WTC11 (cell line): Measurements from ENCODE around the gene SLITRK3. TPM values are rescaled to one million over a fixed set of nuclear protein-coding genes. Genes with fewer than 3 reads are reported as not detected.

Source experiments
- ATAC-seq: fragments of 200-7000 bp; cut with Tn5 transposase; 2 replicates; pipeline ENCODE4 v1.10.0; 2021; ENCODE audit warnings: mild to moderate bottlenecking, moderate library complexity
- CTCF ChIA-PET: fragments of 300-600 bp; sonication (Branson Sonifier 250); formaldehyde crosslinking; loops from one replicate; lab custom pipeline; 2021; ENCODE audit warnings: antibody characterized with exemption; lab: Charles Lee
- POLR2A ChIA-PET: fragments of 350-600 bp; sonication (Branson Sonifier 250); formaldehyde crosslinking; loops from one replicate; lab custom pipeline; 2021; ENCODE audit warnings: antibody characterized with exemption; lab: Charles Lee
- DNase-seq: peaks from one replicate; pipeline ENCODE4 v3.0.0; 2021; ENCODE audit warnings: low spot score
- H3K27ac Mint-ChIP-seq: 2 replicates; pipeline ENCODE4 v1.8.0; 2021; ENCODE audit warnings: mixed read lengths
- H3K27me3 Mint-ChIP-seq: 2 replicates; pipeline ENCODE4 v1.8.0; 2021; ENCODE audit warnings: low read depth, mild to moderate bottlenecking, moderate library complexity, mixed read lengths
- H3K36me3 Mint-ChIP-seq: 2 replicates; pipeline ENCODE4 v1.8.0; 2021; ENCODE audit warnings: mixed read lengths
- H3K4me1 Mint-ChIP-seq: 2 replicates; pipeline ENCODE4 v1.8.0; 2022; ENCODE audit warnings: mixed read lengths
- H3K4me3 Mint-ChIP-seq: 2 replicates; pipeline ENCODE4 v1.8.0; 2021; ENCODE audit warnings: mild to moderate bottlenecking, moderate library complexity, mixed read lengths
- H3K9me3 Mint-ChIP-seq: 2 replicates; pipeline ENCODE4 v1.8.0; 2021; ENCODE audit warnings: mixed read lengths
- AR ChIP-seq: fragments of 250-450 bp; sonication (Bioruptor Pico); IDR thresholded peaks from 2 replicates; pipeline ENCODE4 v1.9.0; 2021; ENCODE audit warnings: mild to moderate bottlenecking
- ARID4B ChIP-seq: sonication (generic); formaldehyde crosslinking; IDR thresholded peaks from 2 replicates; pipeline ENCODE4 v1.8.0; 2023; ENCODE audit warnings: missing genetic modification reagents, mild to moderate bottlenecking, borderline replicate concordance
- ATF2 ChIP-seq: sonication (generic); formaldehyde crosslinking; IDR thresholded peaks from 2 replicates; pipeline ENCODE4 v1.8.1; 2022; ENCODE audit warnings: low read depth, missing genetic modification reagents, borderline replicate concordance
- CTCF ChIP-seq: fragments of 200-600 bp; IDR thresholded peaks from 2 replicates; pipeline ENCODE4 v1.8.0; 2022; ENCODE audit warnings: antibody characterized with exemption
- E2F5 ChIP-seq: sonication (generic); formaldehyde crosslinking; IDR thresholded peaks from 2 replicates; pipeline ENCODE4 v1.8.1; 2022; ENCODE audit warnings: mild to moderate bottlenecking, moderate library complexity, missing genetic modification reagents
- HMGXB4 ChIP-seq: sonication (generic); formaldehyde crosslinking; IDR thresholded peaks from 2 replicates; pipeline ENCODE4 v1.8.1; 2023; ENCODE audit warnings: mild to moderate bottlenecking, moderate library complexity, missing genetic modification reagents
- MXD4 ChIP-seq: fragments of 250-450 bp; sonication (Bioruptor Pico); IDR thresholded peaks from 2 replicates; pipeline ENCODE4 v1.8.0; 2021; ENCODE audit warnings: mild to moderate bottlenecking, moderate library complexity, borderline replicate concordance
- SP1 ChIP-seq: sonication (generic); formaldehyde crosslinking; conservative IDR thresholded peaks from 2 replicates; pipeline ENCODE4 v1.8.1; 2022; ENCODE audit warnings: missing genetic modification reagents
- ZNF232 ChIP-seq: sonication (generic); formaldehyde crosslinking; IDR thresholded peaks from 2 replicates; pipeline ENCODE4 v1.8.0; 2022; ENCODE audit warnings: mild to moderate bottlenecking, missing genetic modification reagents
- ZNF425 ChIP-seq: fragments of 250-450 bp; sonication (Bioruptor Pico); conservative IDR thresholded peaks from 2 replicates; pipeline ENCODE4 v1.9.0; 2021; ENCODE audit warnings: mild to moderate bottlenecking
- total RNA-seq: library from RNA; stranded (reverse); gene quantifications from 3 replicates; pipeline ENCODE4 v1.2.3, GENCODE V29; 2021

The SLITRK3 gene
- total RNA-seq, 1 experiment from 2014 or later = 4.4 TPM

- H3K9me3 Mint-ChIP-seq = no peaks in the 10 kb centered on the region
- no peaks in the 10 kb centered on the region for H3K27me3 Mint-ChIP-seq
- DNase-seq = no peak
- H3K4me1 Mint-ChIP-seq = no peaks in the 10 kb centered on the region
- no peak for ATAC-seq
- ChIA-PET CTCF (no interaction called here), POLR2A (interaction anchor here (0.5 kb wide), 1 partner anchor 832 kb away, joined by 3 read pairs; no protein-coding TSS in a partner anchor)
- H3K27ac Mint-ChIP-seq = no peak overlapping the region
- H3K4me3 Mint-ChIP-seq = no peak overlapping the region
- TF ChIP-seq HMGXB4 (no peak), ATF2 (CRISPR knock-in tag) (no peak), ZNF425 (CRISPR knock-in tag) (no peak), ARID4B (no peak), SP1 (no peak), ZNF232 (CRISPR knock-in tag) (no peak), AR (CRISPR knock-in tag) (no peak), MXD4 (CRISPR knock-in tag) (no peak), E2F5 (CRISPR knock-in tag) (no peak)
- H3K36me3 Mint-ChIP-seq = no peaks in the 10 kb centered on the region
Measured at GRCh38 chr3:165158011-165158410, 38.2 kb downstream of the SLITRK3 start.

GRCh38 chr3:165156757-165157420 is 39.3 kb downstream of the SLITRK3 start:
- no peak for DNase-seq
- Mint-ChIP-seq H3K9me3 (no peaks in the 10 kb centered on the region), H3K4me3 (no peak overlapping the region), H3K27me3 (no peaks in the 10 kb centered on the region), H3K36me3 (no peaks in the 10 kb centered on the region), H3K27ac (no peak overlapping the region), H3K4me1 (no peaks in the 10 kb centered on the region)
- ATAC-seq = no peak
- CTCF ChIA-PET = no interaction called here
- TF ChIP-seq CTCF (no peak), ARID4B (no peak)
- POLR2A ChIA-PET = no interaction called here
